Natural killer cell (primary cell): ENCODE measurements around the gene GPC1. TPM values are rescaled to one million over a fixed set of nuclear protein-coding genes. Genes with fewer than 3 reads are reported as not detected.
A peak's percentile ranks its signal among the peaks of the same experiment; 100 is the strongest.

ENCODE experiments used
- ATAC-seq, 3 donors: fragments of 150-1000 bp in 2 of 3; fragments of 200-7000 bp in 1 of 3; cut with Tn5 transposase; 1 replicate in 1 of 3; 2 replicates in 2 of 3; pipeline ENCODE4 v1.10.0; 2021; ENCODE audit warnings: mild to moderate bottlenecking in 2 of 3, moderate library complexity in 2 of 3
- DNase-seq, 2 donors: peaks; one replicate each; pipeline versions ENCODE4 v3.0.0 to v3.0.0-alpha.2; 2013 to 2021; ENCODE audit warnings: mixed read lengths in 1 of 2
- H3K27ac ChIP-seq: one replicate; pipeline ENCODE4 v1.5.1; 2013; ENCODE audit warnings: mild to moderate bottlenecking, low read length
- H3K27me3 ChIP-seq: one replicate; pipeline ENCODE4 v1.6.1; 2013; ENCODE audit warnings: low read length; ENCODE audit not compliant: control insufficient read depth, insufficient read depth
- H3K36me3 ChIP-seq: one replicate; pipeline ENCODE4 v1.6.1; 2013; ENCODE audit warnings: low read length; ENCODE audit not compliant: control insufficient read depth, insufficient read depth
- H3K4me1 ChIP-seq: one replicate; pipeline ENCODE4 v1.6.1; 2013; ENCODE audit warnings: low read length; ENCODE audit not compliant: control insufficient read depth, insufficient read depth
- H3K4me3 ChIP-seq: one replicate; pipeline ENCODE4 v1.5.1; 2013; ENCODE audit warnings: low read length
- H3K9me3 ChIP-seq: one replicate; pipeline ENCODE4 v1.6.1; 2013; ENCODE audit warnings: low read length; ENCODE audit not compliant: control insufficient read depth, insufficient read depth
- H3K27ac Mint-ChIP-seq, 2 donors: one replicate each; pipeline ENCODE4 v1.8.0; 2022; ENCODE audit warnings: mild to moderate bottlenecking in 2 of 2, mixed read lengths in 2 of 2, moderate library complexity in 1 of 2
- H3K27me3 Mint-ChIP-seq, 2 donors: one replicate each; pipeline ENCODE4 v1.8.0; 2022; ENCODE audit warnings: low read depth in 2 of 2, mixed read lengths in 2 of 2
- H3K36me3 Mint-ChIP-seq: one replicate; pipeline ENCODE4 v1.8.0; 2022; ENCODE audit warnings: mixed read lengths
- H3K4me1 Mint-ChIP-seq, 2 donors: one replicate each; pipeline ENCODE4 v1.8.0; 2022; ENCODE audit warnings: mixed read lengths in 2 of 2
- H3K4me3 Mint-ChIP-seq: one replicate; pipeline ENCODE4 v1.8.0; 2022; ENCODE audit warnings: mild to moderate bottlenecking, moderate library complexity, mixed read lengths
- H3K9me3 Mint-ChIP-seq, 2 donors: one replicate each; pipeline ENCODE4 v1.8.0; 2022; ENCODE audit warnings: mixed read lengths in 2 of 2
- WGBS: methylation state at CpG from one replicate; pipeline ENCODE4 v1.1.7; 2013; ENCODE audit warnings: missing lambda C conversion rate; ENCODE audit not compliant: insufficient coverage; 5-methylcytosine and 5-hydroxymethylcytosine counted together
- intact Hi-C: fragments of 100-400 bp; cut with micrococcal nuclease; formaldehyde crosslinking; loops from one replicate; pipeline ENCODE4 v1.14.2; 2022
- total RNA-seq, 4 donors: library from RNA; stranded (reverse); fragments of 120-200 nt in 1 of 4; gene quantifications; one replicate each; pipeline versions ENCODE4 v1.2.3 to v1.2.4, GENCODE V29; 2013 to 2022
- TF ChIP-seq, protein P1 (sequence below): fragments of 200-600 bp; IDR thresholded peaks from one replicate; pipeline ENCODE4 v1.8.0; 2022; ENCODE audit warnings: antibody characterized with exemption

Gene GPC1
- total RNA-seq, 3 donors from 2014 or later (not counting 1 experiment from before 2014, with no cell fraction given), result 0.79 to 1.4 (median 0.94) TPM

DNA sequence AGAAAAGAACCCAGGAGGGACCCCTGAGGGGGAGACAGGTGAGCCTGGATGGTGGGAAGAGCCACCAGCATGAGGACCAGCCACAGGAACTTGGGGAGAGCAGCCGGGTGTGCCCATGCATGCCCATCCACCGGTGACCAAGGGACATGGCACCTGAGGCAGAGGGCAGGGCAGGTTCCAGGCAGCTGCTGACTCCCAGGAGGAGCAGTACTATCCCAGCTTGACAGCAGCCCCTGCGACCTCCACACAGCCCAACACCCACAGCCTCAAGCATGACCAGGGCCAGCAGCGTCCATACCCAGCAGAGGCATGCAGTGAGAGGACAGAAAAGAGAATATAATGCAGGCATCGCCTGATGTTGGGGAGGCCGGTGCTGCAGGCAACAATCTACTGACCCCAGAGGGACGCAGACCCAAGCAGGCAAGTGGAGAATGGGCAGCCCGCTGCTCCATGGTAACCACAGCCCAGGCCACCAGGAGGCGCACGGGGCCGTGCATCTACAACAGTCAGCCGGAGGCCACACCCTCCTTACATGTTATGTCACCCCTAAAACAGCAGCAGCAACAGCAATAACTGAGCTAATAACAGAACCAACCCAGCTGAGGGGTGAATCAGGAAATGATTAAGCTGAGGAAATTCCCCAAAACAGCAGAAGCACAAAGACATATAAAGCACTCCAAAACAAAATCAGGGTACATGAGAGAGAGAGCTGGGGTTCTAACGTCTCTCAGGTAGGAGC, 78.3 kb downstream of the GPC1 start:
- no peaks in the 10 kb centered on the region for H3K36me3 ChIP-seq
- Mint-ChIP-seq H3K4me3 (no peak overlapping the region), H3K27me3 (no peaks in the 10 kb centered on the region), H3K4me1 (peaks cover 6 to 20% of the 10 kb centered on the region in 2 donors), H3K36me3 (no peaks in the 10 kb centered on the region), H3K27ac (peak overlapping the region; percentile 7 to 78), H3K9me3 (no peaks in the 10 kb centered on the region)
- ATAC-seq, result peak; percentile 95 to 99 (median 99)
- DNase-seq, result peak; percentile 80 to 91
- no peak overlapping the region for H3K4me3 ChIP-seq
- peaks cover 10% of the 10 kb centered on the region for H3K4me1 ChIP-seq
- intact Hi-C loops, result loop anchor here (1.0 to 10.0 kb wide), 4 partner anchors 51 to 327 kb away; partner anchors contain the start of genes DUSP28 and RNPEPL1
- 52% methylated on average over 11 of the region's 13 CpGs for WGBS
- TF ChIP-seq, protein P1, sequence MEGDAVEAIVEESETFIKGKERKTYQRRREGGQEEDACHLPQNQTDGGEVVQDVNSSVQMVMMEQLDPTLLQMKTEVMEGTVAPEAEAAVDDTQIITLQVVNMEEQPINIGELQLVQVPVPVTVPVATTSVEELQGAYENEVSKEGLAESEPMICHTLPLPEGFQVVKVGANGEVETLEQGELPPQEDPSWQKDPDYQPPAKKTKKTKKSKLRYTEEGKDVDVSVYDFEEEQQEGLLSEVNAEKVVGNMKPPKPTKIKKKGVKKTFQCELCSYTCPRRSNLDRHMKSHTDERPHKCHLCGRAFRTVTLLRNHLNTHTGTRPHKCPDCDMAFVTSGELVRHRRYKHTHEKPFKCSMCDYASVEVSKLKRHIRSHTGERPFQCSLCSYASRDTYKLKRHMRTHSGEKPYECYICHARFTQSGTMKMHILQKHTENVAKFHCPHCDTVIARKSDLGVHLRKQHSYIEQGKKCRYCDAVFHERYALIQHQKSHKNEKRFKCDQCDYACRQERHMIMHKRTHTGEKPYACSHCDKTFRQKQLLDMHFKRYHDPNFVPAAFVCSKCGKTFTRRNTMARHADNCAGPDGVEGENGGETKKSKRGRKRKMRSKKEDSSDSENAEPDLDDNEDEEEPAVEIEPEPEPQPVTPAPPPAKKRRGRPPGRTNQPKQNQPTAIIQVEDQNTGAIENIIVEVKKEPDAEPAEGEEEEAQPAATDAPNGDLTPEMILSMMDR, result peak; percentile 86
- H3K9me3 ChIP-seq, result no peaks in the 10 kb centered on the region
- peak overlapping the region; percentile 9 for H3K27ac ChIP-seq
- no peaks in the 10 kb centered on the region for H3K27me3 ChIP-seq

DNA sequence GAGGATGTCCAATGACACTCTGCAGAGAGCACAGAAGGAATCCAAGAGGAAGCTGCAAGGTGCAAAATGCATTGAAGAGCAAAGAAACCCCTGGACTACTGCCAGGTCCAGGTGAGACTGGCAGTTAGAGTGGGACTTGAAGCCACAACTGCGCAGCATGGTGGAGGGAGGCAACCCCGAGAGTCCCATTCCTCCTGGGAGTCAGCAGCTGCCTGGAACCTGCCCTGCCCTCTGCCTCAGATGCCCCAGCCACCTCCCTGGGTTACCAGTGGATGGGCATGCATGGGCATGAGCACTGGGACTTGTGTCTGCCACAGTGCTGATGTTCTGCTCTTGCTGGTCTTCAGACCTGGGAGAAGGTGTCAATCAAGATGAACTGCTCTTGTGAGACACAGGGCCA, 79.2 kb downstream of the GPC1 start:
- Mint-ChIP-seq H3K9me3 (no peaks in the 10 kb centered on the region), H3K36me3 (no peaks in the 10 kb centered on the region), H3K4me1 (peaks cover 6 to 20% of the 10 kb centered on the region in 2 donors), H3K4me3 (no peak overlapping the region), H3K27ac (peak overlapping the region in 1 of 2 donors; percentile 78), H3K27me3 (no peaks in the 10 kb centered on the region)
- ATAC-seq (no peak), DNase-seq (no peak)
- Histone ChIP-seq H3K4me1 (peaks cover 10% of the 10 kb centered on the region), H3K4me3 (no peak overlapping the region), H3K9me3 (no peaks in the 10 kb centered on the region), H3K27ac (no peak overlapping the region), H3K36me3 (no peaks in the 10 kb centered on the region), H3K27me3 (no peaks in the 10 kb centered on the region)
- intact Hi-C loops, result loop anchor here (1.0 to 10.0 kb wide), 4 partner anchors 50 to 326 kb away; partner anchors contain the start of genes DUSP28 and RNPEPL1
- 68% methylated on average over 2 of the region's 2 CpGs for WGBS
- TF ChIP-seq, protein P1, result no peak

DNA sequence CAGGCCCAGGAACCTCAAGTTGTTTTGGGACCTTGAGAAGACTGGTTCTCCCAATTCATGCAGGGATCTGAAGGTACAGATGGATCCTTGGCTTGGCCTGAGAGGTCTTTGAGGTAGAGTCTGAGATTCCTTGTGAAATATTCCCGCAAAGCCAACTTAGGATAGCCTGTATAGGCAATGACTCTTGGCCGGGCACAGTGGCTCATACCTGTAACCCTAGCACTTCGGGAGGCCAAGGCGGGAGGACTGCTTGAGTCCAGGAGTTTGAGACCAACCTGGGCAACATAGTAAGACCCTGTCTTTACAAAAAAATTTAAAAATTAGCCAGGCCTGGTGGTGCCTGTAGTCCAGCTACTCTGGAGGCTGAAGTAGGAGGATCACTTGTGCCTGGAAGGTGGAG, 81.9 kb downstream of the GPC1 start:
- H3K4me3 ChIP-seq, result no peak overlapping the region
- Mint-ChIP-seq H3K4me1 (peaks cover 13 to 25% of the 10 kb centered on the region in 2 donors), H3K27me3 (peaks cover 0 to 4% of the 10 kb centered on the region in 2 donors), H3K27ac (no peak overlapping the region), H3K9me3 (no peaks in the 10 kb centered on the region), H3K36me3 (no peaks in the 10 kb centered on the region), H3K4me3 (no peak overlapping the region)
- H3K27ac ChIP-seq, result no peak overlapping the region
- ATAC-seq (no peak), DNase-seq (no peak)
- peaks cover 10% of the 10 kb centered on the region for H3K4me1 ChIP-seq
- no peaks in the 10 kb centered on the region for H3K27me3 ChIP-seq
- intact Hi-C loops, result loop anchor here (10.0 kb wide), 2 partner anchors 47 to 187 kb away; partner anchors contain the start of genes DUSP28 and RNPEPL1
- H3K9me3 ChIP-seq, result no peaks in the 10 kb centered on the region
- TF ChIP-seq, protein P1, result no peak
- 97% methylated on average over 4 of the region's 4 CpGs for WGBS
- peaks cover under 1% of the 10 kb centered on the region for H3K36me3 ChIP-seq

Other genes starting within 250 kb of the GPC1 start
- 10 to 100 TPM; 43.8 to 51.5 (median 46.6) TPM for gene ANKMY1, start 122.3 kb downstream of the GPC1 start, total RNA-seq
- gene DUSP28, start 124.7 kb downstream of the GPC1 start, total RNA-seq, result 10 to 100 TPM; 13.5 to 25.2 (median 18.5) TPM
- gene RNPEPL1, start 132.8 kb downstream of the GPC1 start, total RNA-seq, result 100 to 1,000 TPM; 145 to 167 (median 164) TPM
- gene CAPN10, start 151.1 kb downstream of the GPC1 start, total RNA-seq, result 10 to 100 TPM; 69.3 to 95.1 (median 91.0) TPM
- gene GPR35, start 189.8 kb downstream of the GPC1 start, total RNA-seq, result 10 to 100 TPM; 10.6 to 19.7 (median 15.7) TPM
- gene AQP12B, start 247.2 kb downstream of the GPC1 start, total RNA-seq, result not detected